ENCODE data around the gene CCDC174. TPM values are rescaled to one million over a fixed set of nuclear protein-coding genes. Genes with fewer than 3 reads are reported as not detected.

CCDC174 gene
- total RNA-seq, 1 experiment from 2014 or later = 16.0 TPM

DNA sequence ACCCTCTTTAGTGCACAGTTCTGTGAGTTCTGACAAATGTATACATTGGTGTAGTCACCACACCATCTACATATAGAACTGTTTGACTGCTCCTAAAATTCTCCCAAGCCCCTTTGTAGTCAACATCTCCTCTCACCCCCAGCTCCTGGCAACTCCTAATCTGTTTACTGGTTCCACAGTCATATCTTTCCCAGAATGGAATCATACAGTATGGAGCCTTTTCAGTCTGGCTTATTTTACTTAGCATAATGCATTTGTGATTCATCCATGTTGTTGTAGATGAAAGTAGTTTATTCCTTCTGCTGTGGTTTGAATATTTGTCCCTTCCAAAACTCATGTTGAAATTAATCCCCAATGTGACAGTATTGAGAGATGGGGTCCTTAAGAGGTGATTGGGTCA, 41.6 kb upstream of the CCDC174 start:
- no peak overlapping the region for H3K27ac Mint-ChIP-seq
- ChIA-PET POLR2A (no interaction called here), CTCF (no interaction called here)
- ATAC-seq = no peak
- H3K4me1 Mint-ChIP-seq = 0 out of 2 replicates have a peak, but pooled peaks cover 6% of the 10 kb centered on the region
- H3K9me3 Mint-ChIP-seq = no peaks in the 10 kb centered on the region
- H3K4me3 Mint-ChIP-seq = no peak overlapping the region
- no peak for TF ChIP-seq NFATC4 (CRISPR knock-in tag; IDR thresholded peaks at IDR 0.05)
- no peak for TF ChIP-seq ZNF232 (CRISPR knock-in tag; IDR thresholded peaks at IDR 0.05)
- TF ChIP-seq CREM (CRISPR knock-in tag; IDR thresholded peaks at IDR 0.05) = no peak
- TF ChIP-seq AFF4 (CRISPR knock-in tag; IDR thresholded peaks at IDR 0.05; ENCODE audit: borderline replicate concordance) = no peak
- no peak for TF ChIP-seq NR1H2 (CRISPR knock-in tag; IDR thresholded peaks at IDR 0.05)
- TF ChIP-seq FOXJ3 (CRISPR knock-in tag; IDR thresholded peaks at IDR 0.05; ENCODE audit: borderline replicate concordance) = no peak
- no peak for TF ChIP-seq GRHL2 (CRISPR knock-in tag; IDR thresholded peaks at IDR 0.05; ENCODE audit: insufficient replicate concordance, severe bottlenecking)
- TF ChIP-seq CBFB (CRISPR knock-in tag; IDR thresholded peaks at IDR 0.05; ENCODE audit: low read depth) = no peak
- no peak for TF ChIP-seq ZNF671 (CRISPR knock-in tag; IDR thresholded peaks at IDR 0.05)
- no peak for TF ChIP-seq SMAD3 (CRISPR knock-in tag; IDR thresholded peaks at IDR 0.05; ENCODE audit: borderline replicate concordance)
- TF ChIP-seq PRRX2 (CRISPR knock-in tag; IDR thresholded peaks at IDR 0.05) = no peak
- no peak for TF ChIP-seq ZBTB43 (CRISPR knock-in tag; IDR thresholded peaks at IDR 0.05)
- TF ChIP-seq SMAD4 (CRISPR knock-in tag; IDR thresholded peaks at IDR 0.05) = no peak
- TF ChIP-seq IRF1 (CRISPR knock-in tag; IDR thresholded peaks at IDR 0.05) = no peak
- no peak for TF ChIP-seq ZNF423 (CRISPR knock-in tag; IDR thresholded peaks at IDR 0.05)
- peaks cover 10% of the 10 kb centered on the region; the same call in 1 of the 2 replicates for H3K27me3 Mint-ChIP-seq (ENCODE audit: low read depth)
- H3K36me3 Mint-ChIP-seq = no peaks in the 10 kb centered on the region
- no peak for DNase-seq (ENCODE audit: low spot score)

GRCh38 chr3:14614189-14614588, 37.4 kb upstream of the CCDC174 start:
- CTCF ChIA-PET = no interaction called here
- no peak for ATAC-seq
- H3K9me3 Mint-ChIP-seq = no peaks in the 10 kb centered on the region

More at GRCh38 chr3:14614189-14614588, 37.4 kb upstream of the CCDC174 start:
- H3K27me3 Mint-ChIP-seq (ENCODE audit: low read depth) = peaks cover 8% of the 10 kb centered on the region
- POLR2A ChIA-PET = interaction anchor here (0.6 kb wide), 1 partner anchor 239 kb away, joined by 11 read pairs; no protein-coding TSS in a partner anchor
- no peaks in the 10 kb centered on the region for H3K36me3 Mint-ChIP-seq
- no peak overlapping the region for H3K27ac Mint-ChIP-seq
- TF ChIP-seq JUN (CRISPR knock-in tag; IDR thresholded peaks at IDR 0.05) (no peak), ZNF219 (CRISPR knock-in tag; IDR thresholded peaks at IDR 0.05; ENCODE audit: borderline replicate concordance) (no peak), RORB (CRISPR knock-in tag; IDR thresholded peaks at IDR 0.05) (no peak), ELF4 (CRISPR knock-in tag; IDR thresholded peaks at IDR 0.05; ENCODE audit: low read depth) (no peak)
- TF ChIP-seq, protein P1, sequence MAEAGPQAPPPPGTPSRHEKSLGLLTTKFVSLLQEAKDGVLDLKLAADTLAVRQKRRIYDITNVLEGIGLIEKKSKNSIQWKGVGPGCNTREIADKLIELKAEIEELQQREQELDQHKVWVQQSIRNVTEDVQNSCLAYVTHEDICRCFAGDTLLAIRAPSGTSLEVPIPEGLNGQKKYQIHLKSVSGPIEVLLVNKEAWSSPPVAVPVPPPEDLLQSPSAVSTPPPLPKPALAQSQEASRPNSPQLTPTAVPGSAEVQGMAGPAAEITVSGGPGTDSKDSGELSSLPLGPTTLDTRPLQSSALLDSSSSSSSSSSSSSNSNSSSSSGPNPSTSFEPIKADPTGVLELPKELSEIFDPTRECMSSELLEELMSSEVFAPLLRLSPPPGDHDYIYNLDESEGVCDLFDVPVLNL (CRISPR knock-in tag; IDR thresholded peaks at IDR 0.05; ENCODE audit: borderline replicate concordance, low read depth) = no peak
- H3K4me3 Mint-ChIP-seq = no peak overlapping the region
- peaks cover 11% of the 10 kb centered on the region for H3K4me1 Mint-ChIP-seq
- no peak for DNase-seq (ENCODE audit: low spot score)
